Naive thymus-derived CD4-positive, alpha-beta T cell (primary cell): ENCODE measurements around the gene ABT1. TPM values are rescaled to one million over a fixed set of nuclear protein-coding genes. Genes with fewer than 3 reads are reported as not detected.

Source experiments
- ATAC-seq: fragments of 150-1000 bp; cut with Tn5 transposase; 2 replicates; pipeline ENCODE4 v1.10.0; 2021; ENCODE audit warnings: mild to moderate bottlenecking, moderate library complexity
- CTCF ChIA-PET: fragments of 350-600 bp; sonication (Branson Sonifier 250); formaldehyde crosslinking; loops from one replicate; lab custom pipeline; 2021; ENCODE audit warnings: antibody characterized with exemption; lab: Charles Lee
- POLR2A ChIA-PET: fragments of 350-600 bp; sonication (Branson Sonifier 250); formaldehyde crosslinking; loops from one replicate; lab custom pipeline; 2021; ENCODE audit warnings: antibody characterized with exemption, inconsistent platforms; lab: Charles Lee
- DNase-seq, 9 donors: peaks; one replicate each; pipeline versions ENCODE4 v3.0.0 to v3.0.0-alpha.2; 2020 to 2022; ENCODE audit warnings: mixed read lengths in 1 of 9
- H3K27ac ChIP-seq: one replicate; pipeline ENCODE4 v1.7.0; 2013; ENCODE audit warnings: mild to moderate bottlenecking, low read depth, low read length, moderate library complexity
- H3K27me3 ChIP-seq, 2 donors: one replicate each; pipeline ENCODE4 v1.7.0; 2013; ENCODE audit warnings: low read length in 2 of 2, mild to moderate bottlenecking in 2 of 2, moderate library complexity in 2 of 2; ENCODE audit not compliant: control insufficient read depth in 2 of 2, insufficient read depth in 2 of 2
- H3K36me3 ChIP-seq, 3 experiments: 1 replicate in 2 of 3; 2 replicates in 1 of 3; pipeline ENCODE4 v1.7.0; 2013; ENCODE audit warnings: low read length in 3 of 3, mild to moderate bottlenecking in 3 of 3, moderate library complexity in 1 of 3; ENCODE audit not compliant: insufficient read depth in 3 of 3, control insufficient read depth in 2 of 3
- H3K4me1 ChIP-seq, 2 donors: one replicate each; pipeline ENCODE4 v1.7.0; 2013; ENCODE audit warnings: low read length in 2 of 2, mild to moderate bottlenecking in 2 of 2, moderate library complexity in 1 of 2; ENCODE audit not compliant: control insufficient read depth in 2 of 2, insufficient read depth in 2 of 2
- H3K4me3 ChIP-seq: 2 replicates; pipeline ENCODE4 v1.7.0; 2013; ENCODE audit warnings: mild to moderate bottlenecking, low read length
- H3K9me3 ChIP-seq, 3 experiments: 1 replicate in 2 of 3; 2 replicates in 1 of 3; pipeline ENCODE4 v1.7.0; 2013; ENCODE audit warnings: low read length in 3 of 3; ENCODE audit not compliant: control insufficient read depth in 2 of 3
- H3K27ac Mint-ChIP-seq, 9 donors: one replicate each; pipeline ENCODE4 v1.8.0; 2020 to 2022; ENCODE audit warnings: mixed read lengths in 9 of 9, mild to moderate bottlenecking in 8 of 9, moderate library complexity in 5 of 9, inconsistent platforms in 2 of 9
- H3K27me3 Mint-ChIP-seq, 5 donors: one replicate each; pipeline ENCODE4 v1.8.0; 2021 to 2022; ENCODE audit warnings: mixed read lengths in 5 of 5, mild to moderate bottlenecking in 1 of 5
- H3K36me3 Mint-ChIP-seq, 5 donors: one replicate each; pipeline ENCODE4 v1.8.0; 2020 to 2022; ENCODE audit warnings: mixed read lengths in 5 of 5, mild to moderate bottlenecking in 3 of 5, inconsistent platforms in 1 of 5
- H3K4me1 Mint-ChIP-seq, 7 donors: one replicate each; pipeline ENCODE4 v1.8.0; 2020 to 2022; ENCODE audit warnings: mixed read lengths in 7 of 7, mild to moderate bottlenecking in 3 of 7, inconsistent platforms in 1 of 7
- H3K4me3 Mint-ChIP-seq, 10 donors: one replicate each; pipeline ENCODE4 v1.8.0; 2020 to 2022; ENCODE audit warnings: mild to moderate bottlenecking in 10 of 10, mixed read lengths in 10 of 10, moderate library complexity in 6 of 10, inconsistent platforms in 2 of 10
- H3K9me3 Mint-ChIP-seq, 11 donors: one replicate each; pipeline ENCODE4 v1.8.0; 2020 to 2022; ENCODE audit warnings: mixed read lengths in 11 of 11, mild to moderate bottlenecking in 4 of 11, inconsistent platforms in 1 of 11, moderate library complexity in 1 of 11
- intact Hi-C, 2 donors: fragments of 100-400 bp; cut with micrococcal nuclease; formaldehyde crosslinking; loops; one replicate each; pipeline ENCODE4 v1.15.1; 2023
- polyA plus RNA-seq, 2 donors: library from polyadenylated mRNA; unstranded; fragments of 300-500 nt; fragmentation: Illumina TruSeq; gene quantifications; one replicate each; pipeline ENCODE4 v1.2.3, GENCODE V29; 2021
- total RNA-seq, 6 experiments: library from RNA in 5 of 6; stranded (reverse) in 5 of 6; gene quantifications; 1 replicate in 5 of 6; 2 replicates in 1 of 6; pipeline ENCODE4 v1.2.3 and lab custom pipeline; 2021 to 2026

ABT1 gene
- total and polyA plus RNA-seq, 7 experiments from 2014 or later: 23.3 to 44.8 (median 36.1) TPM

DNA sequence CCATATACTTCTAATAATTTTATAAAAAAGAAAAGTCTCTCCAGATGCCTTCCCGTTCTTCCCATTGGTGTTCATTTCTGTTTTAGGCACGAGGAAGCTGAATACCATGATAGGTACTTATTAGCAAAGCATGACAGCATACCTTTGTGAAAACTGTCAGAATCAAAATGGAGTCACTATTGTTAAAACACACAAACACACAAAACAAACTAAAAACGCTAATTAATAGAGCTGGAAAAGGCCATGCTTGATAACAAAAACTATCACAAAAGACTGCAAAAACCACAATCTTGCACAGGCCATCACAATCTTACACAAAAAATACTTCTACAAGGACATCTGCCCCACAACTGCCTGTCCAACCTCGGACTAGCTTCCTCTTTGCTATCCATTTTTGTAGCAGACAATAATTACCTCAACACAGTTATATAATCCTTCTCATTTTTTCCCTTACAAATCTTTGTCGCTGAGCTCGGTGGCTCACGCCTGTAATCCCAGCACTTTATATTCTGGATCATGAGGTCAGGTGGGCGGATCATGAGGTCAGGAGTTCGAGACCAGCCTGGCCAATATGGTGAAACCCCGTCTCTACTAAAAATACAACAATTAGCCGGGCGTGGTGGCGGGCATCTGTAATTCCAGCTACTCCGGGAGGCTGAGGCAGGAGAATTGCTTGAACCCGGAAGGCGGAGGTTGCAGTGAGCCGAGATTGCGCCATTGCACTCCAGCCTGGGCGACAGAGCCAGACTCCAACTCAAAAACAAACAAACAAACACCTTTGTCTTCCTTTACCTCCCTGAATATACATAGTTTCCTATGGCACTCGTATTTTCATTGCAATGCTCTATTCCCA lies 3.2 kb upstream of the ABT1 start:
- ATAC-seq (no peak), DNase-seq (no peak)
- Mint-ChIP-seq H3K4me3 (no peak overlapping the region), H3K4me1 (peaks cover 0 to 10% (median 6%) of the 10 kb centered on the region in 7 donors), H3K36me3 (peaks cover 0 to 6% (median 4%) of the 10 kb centered on the region in 5 donors), H3K27me3 (peaks cover 9 to 53% (median 16%) of the 10 kb centered on the region in 5 donors), H3K27ac (no peak overlapping the region), H3K9me3 (no peaks in the 10 kb centered on the region)
- Histone ChIP-seq H3K27me3 (peaks cover 9 to 14% of the 10 kb centered on the region in 2 donors), H3K36me3 (peaks cover 4 to 8% (median 7%) of the 10 kb centered on the region in 3 experiments), H3K4me1 (peaks cover 16 to 22% of the 10 kb centered on the region in 2 donors), H3K9me3 (no peaks in the 10 kb centered on the region), H3K27ac (no peak overlapping the region), H3K4me3 (no peak overlapping the region)
- ChIA-PET CTCF (interaction anchor here (0.6 to 4.0 kb wide), 4 partner anchors 18 to 595 kb away, joined by 3 to 27 read pairs (median 22); no protein-coding TSS in a partner anchor), POLR2A (interaction anchor here (0.6 to 3.4 kb wide), 6 partner anchors 20 to 587 kb away, joined by 3 to 25 read pairs (median 3); a partner anchor contains a TSS)
- intact Hi-C loops: loop anchor here (1.0 to 10.0 kb wide), 3 partner anchors 16 to 1491 kb away; partner anchors contain the start of gene ZNF165 (in 1 of the 2)

DNA sequence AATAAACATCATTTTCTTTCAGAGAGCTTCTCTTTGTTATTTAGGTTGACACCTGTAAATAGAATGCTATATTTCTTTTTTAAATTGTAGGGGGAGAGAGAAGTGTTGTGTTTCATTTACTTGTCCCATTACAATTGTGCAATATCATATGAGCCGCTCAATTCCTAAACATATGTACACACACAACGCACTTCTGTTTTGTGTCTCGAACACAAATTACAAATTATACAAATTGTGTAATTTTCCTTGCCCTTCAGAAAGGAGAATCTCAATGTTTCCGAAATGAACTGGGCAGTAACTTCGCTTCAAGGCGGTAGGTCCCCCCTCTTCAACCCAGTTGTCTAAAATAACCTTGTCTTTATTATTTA lies 2.6 kb upstream of the ABT1 start:
- no peak overlapping the region for H3K27ac Mint-ChIP-seq
- no peak for ATAC-seq

DNA sequence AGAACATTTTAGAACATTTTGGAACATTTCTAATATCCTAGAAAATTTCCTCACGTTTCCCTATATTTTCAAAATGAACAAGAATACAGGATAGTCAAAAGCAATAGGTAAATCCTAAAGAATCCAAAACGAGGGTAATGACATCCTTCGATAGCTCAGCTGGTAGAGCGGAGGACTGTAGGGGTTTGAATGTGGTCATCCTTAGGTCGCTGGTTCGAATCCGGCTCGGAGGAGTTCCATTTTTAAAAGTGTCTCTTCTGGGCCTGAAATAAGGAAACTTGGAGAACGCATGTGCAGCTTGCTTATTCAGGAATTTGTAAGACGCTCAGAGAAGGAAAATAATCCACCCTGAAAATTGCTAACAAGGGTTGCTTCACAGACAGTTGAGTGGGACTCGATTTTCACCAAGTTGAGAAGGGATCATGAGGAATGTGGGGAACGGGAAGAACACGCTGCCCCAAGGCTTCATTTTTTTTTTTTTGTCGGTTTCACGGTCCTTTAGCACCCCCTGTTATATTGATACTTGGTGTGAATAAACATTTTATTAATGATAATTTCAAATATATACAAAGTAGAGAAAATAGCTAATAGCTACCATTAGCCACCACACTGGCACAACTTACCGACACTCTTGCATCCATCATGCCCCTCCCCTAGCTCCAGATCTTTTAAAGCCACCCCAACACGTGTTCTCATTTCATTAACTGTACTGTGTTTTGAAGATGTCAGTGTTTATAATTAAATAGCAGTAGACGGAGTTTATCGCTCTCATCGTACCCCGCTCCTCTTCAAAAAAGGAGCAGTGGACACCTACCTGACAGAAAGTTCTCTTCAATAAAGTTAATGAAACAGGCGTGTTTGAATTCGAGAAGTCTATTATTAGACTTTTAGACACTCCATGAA lies 1.8 kb upstream of the ABT1 start:
- Mint-ChIP-seq H3K4me3 (peak overlapping the region in 7 of 10 donors; percentile 3 to 57 (median 9)), H3K27me3 (peaks cover 9 to 43% (median 16%) of the 10 kb centered on the region in 5 donors), H3K4me1 (peaks cover 0 to 20% (median 10%) of the 10 kb centered on the region in 7 donors), H3K36me3 (peaks cover 0 to 12% (median 9%) of the 10 kb centered on the region in 5 donors), H3K27ac (peak overlapping the region in 4 of 9 donors; percentile 22 to 47 (median 35)), H3K9me3 (no peaks in the 10 kb centered on the region)
- Histone ChIP-seq H3K4me1 (peaks cover 17 to 22% of the 10 kb centered on the region in 2 donors), H3K4me3 (peak overlapping the region; percentile 81), H3K9me3 (no peaks in the 10 kb centered on the region), H3K27ac (no peak overlapping the region), H3K36me3 (peaks cover 6 to 21% (median 17%) of the 10 kb centered on the region in 3 experiments), H3K27me3 (peaks cover 9 to 14% of the 10 kb centered on the region in 2 donors)
- POLR2A ChIA-PET: interaction anchor here (0.6 to 3.4 kb wide), 24 partner anchors 9 to 1546 kb away, joined by 3 to 25 read pairs (median 4); partner anchors contain the start of gene HMGN4
- ATAC-seq (no peak), DNase-seq (no peak)
- intact Hi-C loops: loop anchor here (1.0 to 10.0 kb wide), 6 partner anchors 18 to 1490 kb away; partner anchors contain the start of gene ZNF165 (in 1 of the 2)
- CTCF ChIA-PET: interaction anchor here (0.6 to 4.0 kb wide), 20 partner anchors 9 to 1268 kb away, joined by 3 to 27 read pairs (median 4); no protein-coding TSS in a partner anchor

More for the DNA sequence above, 2.6 kb upstream of the ABT1 start:
- Histone ChIP-seq H3K9me3 (no peaks in the 10 kb centered on the region), H3K4me3 (no peak overlapping the region), H3K27me3 (peaks cover 9 to 14% of the 10 kb centered on the region in 2 donors), H3K4me1 (peaks cover 17 to 22% of the 10 kb centered on the region in 2 donors), H3K36me3 (peaks cover 6 to 13% (median 8%) of the 10 kb centered on the region in 3 experiments), H3K27ac (no peak overlapping the region)
- Mint-ChIP-seq H3K4me3 (no peak overlapping the region), H3K36me3 (peaks cover 0 to 9% (median 8%) of the 10 kb centered on the region in 5 donors), H3K4me1 (peaks cover 0 to 13% (median 6%) of the 10 kb centered on the region in 7 donors), H3K27me3 (peaks cover 9 to 49% (median 16%) of the 10 kb centered on the region in 5 donors), H3K9me3 (no peaks in the 10 kb centered on the region)
- intact Hi-C loops: loop anchor here (1.0 to 10.0 kb wide), 3 partner anchors 17 to 1491 kb away; partner anchors contain the start of gene ZNF165 (in 1 of the 2)
- CTCF ChIA-PET: interaction anchor here (0.6 to 4.0 kb wide), 4 partner anchors 18 to 594 kb away, joined by 3 to 27 read pairs (median 22); no protein-coding TSS in a partner anchor
- POLR2A ChIA-PET: interaction anchor here (0.6 to 3.4 kb wide), 7 partner anchors 21 to 588 kb away, joined by 3 to 25 read pairs (median 3); a partner anchor contains a TSS
- DNase-seq: no peak

DNA sequence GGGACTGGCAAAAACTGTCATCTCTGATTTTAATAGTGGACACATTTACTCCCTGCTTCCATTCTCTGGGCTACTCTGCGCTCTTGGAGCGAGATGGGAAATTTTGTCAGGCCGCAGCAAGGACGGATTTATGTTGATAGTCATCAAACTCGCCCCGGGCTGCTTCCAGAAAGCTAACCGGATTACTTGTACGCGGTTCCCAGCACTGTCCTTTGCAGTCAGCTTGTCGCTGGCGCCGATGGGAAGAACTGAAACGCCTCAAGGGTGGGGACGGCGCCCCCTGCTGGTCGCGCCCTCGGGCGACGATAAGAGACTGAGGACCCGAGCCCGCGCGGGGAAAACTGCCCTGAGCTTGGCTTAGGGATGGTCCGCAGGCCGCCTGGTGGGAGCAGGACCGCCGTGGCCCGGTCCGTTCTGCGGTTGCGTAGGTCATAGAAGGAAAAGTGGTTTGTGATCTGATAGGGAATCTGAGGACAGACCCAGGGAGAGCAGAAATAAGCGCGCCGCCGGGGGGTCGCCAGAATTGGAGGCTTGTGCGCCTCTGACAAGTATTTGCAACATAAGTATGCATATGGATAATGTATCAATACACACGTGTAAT lies 984 bp upstream of the ABT1 start:
- Histone ChIP-seq H3K4me1 (peaks cover 17 to 22% of the 10 kb centered on the region in 2 donors), H3K27ac (peak overlapping the region; percentile 52), H3K27me3 (peaks cover 9 to 14% of the 10 kb centered on the region in 2 donors), H3K36me3 (peaks cover 6 to 24% (median 18%) of the 10 kb centered on the region in 3 experiments), H3K4me3 (peak overlapping the region; percentile 81), H3K9me3 (no peaks in the 10 kb centered on the region)
- CTCF ChIA-PET: interaction anchor here (0.6 to 4.0 kb wide), 18 partner anchors 10 to 421 kb away, joined by 3 to 27 read pairs (median 4); no protein-coding TSS in a partner anchor
- H3K4me1 Mint-ChIP-seq: peaks cover 3 to 20% (median 10%) of the 10 kb centered on the region in 7 donors
- ATAC-seq (peak; percentile 69), DNase-seq (peak; percentile 69 to 90 (median 79))
- H3K4me3 Mint-ChIP-seq: no peak overlapping the region
- POLR2A ChIA-PET: interaction anchor here (0.6 to 3.4 kb wide), 20 partner anchors 10 to 1297 kb away, joined by 3 to 25 read pairs (median 4); partner anchors contain the start of gene HMGN4
- peaks cover 0 to 12% (median 9%) of the 10 kb centered on the region in 5 donors for H3K36me3 Mint-ChIP-seq
- intact Hi-C loops: loop anchor here (1.0 to 10.0 kb wide), 20 partner anchors 18 to 1489 kb away; partner anchors contain the start of genes HMGN4 (in 2 of the 2), BTN3A2 (in 1 of the 2), TRIM38 (in 1 of the 2) and ZNF165 (in 1 of the 2)
- no peak overlapping the region for H3K27ac Mint-ChIP-seq
- H3K27me3 Mint-ChIP-seq: peaks cover 9 to 37% (median 16%) of the 10 kb centered on the region in 5 donors
- H3K9me3 Mint-ChIP-seq: no peaks in the 10 kb centered on the region

DNA sequence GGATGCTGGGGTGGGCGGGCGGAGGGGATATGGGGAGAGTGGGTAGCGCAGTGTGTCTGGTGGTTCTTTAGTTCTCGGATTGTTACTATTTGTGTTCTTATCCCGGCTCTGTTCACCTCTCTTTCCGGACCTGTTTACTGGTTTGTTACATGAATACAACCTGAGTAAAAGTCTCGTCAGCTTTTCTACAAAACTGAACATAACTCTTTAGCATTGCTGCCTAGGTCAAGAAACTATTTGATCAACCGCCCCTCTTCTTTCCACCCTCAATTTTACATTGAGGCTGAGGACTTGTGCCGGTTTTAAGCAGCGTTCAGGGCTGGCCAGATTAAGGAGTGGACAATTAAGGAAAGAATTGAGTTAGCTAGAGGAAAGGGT lies 625 bp downstream of the ABT1 start:
- ATAC-seq: no peak
- POLR2A ChIA-PET: interaction anchor here (0.6 to 0.9 kb wide), 2 partner anchors 21 to 567 kb away, joined by 3 read pairs; no protein-coding TSS in a partner anchor

More for the DNA sequence above, 625 bp downstream of the ABT1 start:
- no peak overlapping the region for H3K4me3 Mint-ChIP-seq
- Histone ChIP-seq H3K9me3 (no peaks in the 10 kb centered on the region), H3K27me3 (peaks cover 2 to 14% of the 10 kb centered on the region in 2 donors), H3K36me3 (peaks cover 6 to 24% (median 18%) of the 10 kb centered on the region in 3 experiments), H3K4me1 (peaks cover 17 to 22% of the 10 kb centered on the region in 2 donors), H3K4me3 (peak overlapping the region; percentile 81), H3K27ac (peak overlapping the region; percentile 89)
- no peak for DNase-seq
- intact Hi-C loops: loop anchor here in 1 of 2 donors (2.0 to 10.0 kb wide), 5 partner anchors 535 to 1487 kb away; partner anchors contain the start of genes TRIM38 and ZNF165
- H3K27ac Mint-ChIP-seq: peak overlapping the region in 1 of 9 donors; percentile 92
- H3K36me3 Mint-ChIP-seq: peaks cover 0 to 12% (median 9%) of the 10 kb centered on the region in 5 donors
- peaks cover 0 to 22% (median 16%) of the 10 kb centered on the region in 5 donors for H3K27me3 Mint-ChIP-seq
- H3K4me1 Mint-ChIP-seq: peaks cover 5 to 20% (median 10%) of the 10 kb centered on the region in 7 donors
- no peaks in the 10 kb centered on the region for H3K9me3 Mint-ChIP-seq
- CTCF ChIA-PET: no interaction called here
